NCI-H2227 (cell line): Measurements from ENCODE around the gene HSF2BP.
"Not testable (repeated sequence)": the region's sequence is repeated elsewhere in the genome, so short reads cannot be mapped to it uniquely, and the experiment has no call there.

ENCODE experiments used
- DNase-seq: peaks from one replicate; lab custom pipeline; 2025; ENCODE audit not compliant: unreplicated experiment; lab: John Stamatoyannopoulos, UW

HSF2BP gene

DNA sequence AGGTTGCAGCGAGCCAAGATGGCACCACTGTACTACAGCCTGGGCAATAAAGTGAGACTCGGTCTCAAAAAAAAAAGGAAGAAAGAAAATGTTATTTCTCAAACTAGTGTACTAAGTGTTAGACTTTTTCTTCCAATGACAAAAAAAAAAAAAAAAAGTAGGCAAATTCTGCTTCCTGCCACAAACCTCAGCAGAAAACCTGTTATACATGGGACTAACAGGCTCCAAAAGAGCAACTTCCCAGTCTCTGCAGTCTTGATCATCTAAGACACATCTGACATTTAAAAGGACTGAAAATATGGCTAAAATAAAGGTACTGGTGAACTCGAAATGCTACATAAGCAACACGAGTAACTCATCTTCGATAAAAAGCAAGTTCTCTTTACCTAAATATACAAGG, 59.6 kb downstream of the HSF2BP start:
- DNase-seq, result no peak

GRCh38 chr21:43598416-43599120, 60.7 kb downstream of the HSF2BP start:
- DNase-seq, result no peak

DNA sequence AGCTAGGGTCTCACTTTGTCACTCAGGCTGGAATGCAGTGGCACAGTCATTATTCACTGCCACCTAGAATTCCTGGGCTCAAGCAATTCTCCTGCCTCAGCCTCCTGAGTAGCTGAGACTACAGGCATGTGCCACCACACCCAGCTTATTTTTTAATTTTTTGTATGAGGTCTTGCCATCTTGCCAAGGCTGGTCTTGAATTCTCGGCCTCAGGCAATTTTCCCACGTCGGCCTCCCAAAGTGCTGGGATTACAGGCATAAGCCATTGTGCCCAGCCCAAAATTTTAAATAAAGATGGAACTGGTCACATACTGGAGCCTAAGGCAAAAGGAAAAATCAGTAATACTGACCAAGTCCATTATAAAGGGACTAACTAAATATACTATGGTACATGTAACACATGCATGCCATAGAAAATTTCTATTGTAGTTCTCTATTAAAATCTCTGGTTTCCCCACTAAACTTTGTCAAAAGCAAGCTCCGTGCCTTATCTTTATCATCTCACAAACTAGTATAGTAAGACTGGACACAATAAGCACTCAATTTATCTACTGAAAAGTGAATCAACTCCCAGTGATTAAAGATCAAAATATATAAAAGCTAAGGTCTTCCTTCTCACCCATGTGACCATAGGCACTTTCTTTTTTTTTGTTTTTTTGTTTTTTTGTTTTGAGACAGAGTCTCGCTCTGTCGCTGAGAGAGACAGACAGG, 61.6 kb downstream of the HSF2BP start:
- no peak for DNase-seq

- no peak for DNase-seq
Observed at GRCh38 chr21:43597052-43597451, 62.2 kb downstream of the HSF2BP start.

DNA sequence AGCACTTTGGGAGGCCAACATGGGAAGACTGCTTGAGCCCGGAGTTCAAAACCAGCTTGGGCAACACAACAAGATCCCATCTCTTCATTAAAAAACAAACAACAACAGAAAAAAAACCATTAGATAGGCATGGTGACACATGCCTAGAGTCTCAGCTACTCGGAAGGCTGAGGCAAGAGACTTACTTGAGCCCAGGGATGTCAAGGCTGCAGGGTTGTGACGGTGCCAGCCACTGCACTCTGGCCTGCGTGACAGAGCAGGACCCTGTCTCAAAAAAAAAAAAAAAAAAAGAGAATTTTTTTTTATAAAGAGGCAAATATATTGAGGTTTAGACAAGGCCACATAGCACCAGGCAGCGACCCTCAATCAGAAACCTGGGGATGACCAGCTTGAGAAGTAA, 62.7 kb downstream of the HSF2BP start:
- DNase-seq, result no peak

DNA sequence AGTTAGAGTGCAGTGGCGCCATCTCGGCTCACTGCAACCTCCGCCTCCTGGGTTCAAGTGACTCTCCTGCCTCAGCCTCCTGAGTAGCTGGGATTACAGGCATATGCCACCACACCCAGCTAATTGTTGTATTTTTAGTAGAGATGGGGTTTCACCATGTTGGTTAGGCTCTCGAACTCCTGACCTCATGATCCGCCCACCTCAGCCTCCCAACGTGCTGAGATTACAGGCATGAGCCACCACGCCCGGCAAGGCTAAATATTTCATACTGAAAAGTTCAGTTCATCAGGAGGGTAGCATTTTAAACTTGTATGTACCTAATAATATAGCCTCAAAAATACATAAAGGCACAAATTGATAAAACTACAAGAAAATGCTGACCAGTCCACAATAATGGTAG, 63.5 kb downstream of the HSF2BP start:
- DNase-seq, result not testable (repeated sequence)

DNA sequence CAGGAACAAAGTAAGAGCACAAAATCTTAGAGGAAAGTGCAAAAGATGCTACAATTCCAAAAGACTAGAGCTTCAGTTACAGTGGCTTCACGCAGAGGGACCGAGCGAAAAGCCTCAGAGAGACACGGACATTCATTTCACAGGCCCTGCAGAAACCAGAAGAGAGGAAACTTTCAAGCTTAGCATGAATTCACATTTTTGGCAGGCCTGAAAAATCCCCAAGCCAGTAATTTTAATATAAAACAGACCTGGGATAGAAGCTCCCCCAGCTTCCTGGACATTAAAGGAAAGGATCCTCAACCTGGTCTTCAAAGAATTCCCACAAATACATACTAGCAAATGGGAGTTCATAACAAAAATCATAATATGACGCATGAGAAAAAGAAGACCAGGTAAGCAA, 66.2 kb downstream of the HSF2BP start:
- DNase-seq, result no peak

- no peak for DNase-seq
Observed at GRCh38 chr21:43591571-43591970, 67.7 kb downstream of the HSF2BP start.

GRCh38 chr21:43590194-43590593, 69.1 kb downstream of the HSF2BP start:
- DNase-seq, result no peak

DNA sequence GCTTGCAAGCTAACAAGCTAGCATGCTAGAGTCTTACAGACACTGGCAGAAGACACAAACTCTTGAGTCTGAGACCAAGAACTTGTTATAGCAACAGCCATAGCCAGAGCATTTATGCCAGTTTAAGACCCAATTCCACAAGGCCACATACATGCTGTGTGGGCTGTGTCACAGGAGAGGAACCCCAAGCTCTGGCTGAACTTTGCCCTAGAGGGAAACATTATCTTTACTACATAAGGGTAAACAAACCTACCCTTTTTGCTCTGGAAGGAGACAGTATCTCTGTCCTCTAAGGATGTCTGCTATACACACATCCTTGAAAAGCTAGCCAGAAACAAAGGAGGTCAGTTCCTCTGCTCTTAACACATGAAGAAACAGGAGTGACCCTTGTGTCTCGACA, 70.3 kb downstream of the HSF2BP start:
- DNase-seq, result no peak

DNA sequence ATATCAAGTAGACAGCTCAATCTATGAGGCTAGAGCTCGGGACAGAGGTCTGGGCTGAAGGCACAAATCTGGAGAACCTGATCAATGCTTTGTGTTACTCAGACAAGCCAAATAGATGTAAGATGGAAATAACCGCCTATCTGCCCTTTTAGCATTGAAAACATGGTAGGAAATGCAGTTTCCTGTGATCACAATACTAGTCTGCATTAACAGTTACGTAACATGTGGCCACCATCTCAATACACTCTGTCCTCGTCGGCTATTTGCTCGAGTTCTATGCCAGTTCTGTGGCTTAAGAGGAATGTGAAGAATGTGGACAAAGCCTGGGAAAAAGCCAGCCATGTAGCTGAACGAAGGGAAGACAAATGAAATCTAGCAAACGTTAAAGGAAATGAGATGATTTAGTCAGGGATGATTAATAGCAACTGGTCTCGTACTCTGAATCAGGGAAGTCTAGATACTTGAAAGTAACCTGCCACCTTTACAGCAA, 73.3 kb downstream of the HSF2BP start:
- DNase-seq, result no peak

DNA sequence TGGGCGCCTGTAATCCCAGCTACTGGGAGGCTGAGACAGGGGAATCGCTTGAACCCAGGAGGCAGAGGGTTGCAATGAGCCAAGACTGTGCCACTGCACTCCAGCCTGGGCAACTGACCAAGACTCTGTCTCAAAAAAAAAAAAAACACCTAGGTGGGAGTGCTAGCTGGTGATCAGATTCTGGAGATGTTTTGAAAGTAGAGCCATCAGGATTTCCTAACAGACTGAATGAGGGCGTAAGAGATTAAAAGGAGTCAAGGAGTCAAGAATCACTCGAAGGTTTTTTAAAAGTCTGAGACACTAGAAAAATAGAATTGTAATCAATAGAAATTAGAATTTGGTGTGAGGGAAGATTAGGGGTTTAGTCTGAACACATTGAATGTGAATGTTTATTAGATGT, 73.8 kb downstream of the HSF2BP start:
- no peak for DNase-seq

- DNase-seq, result no peak
Observed at GRCh38 chr21:43581453-43581852, 77.8 kb downstream of the HSF2BP start.

GRCh38 chr21:43578677-43579303, 80.5 kb downstream of the HSF2BP start:
- no peak for DNase-seq

DNA sequence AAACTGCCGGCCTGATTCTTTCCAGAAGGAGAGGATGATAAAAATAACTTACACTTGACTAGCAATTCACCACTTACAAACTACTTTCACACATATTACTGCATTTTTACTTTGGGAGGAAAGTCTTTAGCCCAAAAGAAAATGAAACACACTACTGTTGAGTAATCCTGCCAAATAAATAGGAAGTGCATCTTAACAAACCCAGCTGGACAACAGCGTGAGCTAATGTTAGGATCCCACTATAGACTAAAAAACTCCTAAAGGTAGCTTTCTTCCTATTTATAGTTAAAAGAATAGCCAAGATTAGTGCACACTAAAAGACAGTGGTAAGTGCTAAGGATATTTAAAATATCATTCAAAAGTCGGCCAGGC, 83.8 kb downstream of the HSF2BP start:
- no peak for DNase-seq

DNA sequence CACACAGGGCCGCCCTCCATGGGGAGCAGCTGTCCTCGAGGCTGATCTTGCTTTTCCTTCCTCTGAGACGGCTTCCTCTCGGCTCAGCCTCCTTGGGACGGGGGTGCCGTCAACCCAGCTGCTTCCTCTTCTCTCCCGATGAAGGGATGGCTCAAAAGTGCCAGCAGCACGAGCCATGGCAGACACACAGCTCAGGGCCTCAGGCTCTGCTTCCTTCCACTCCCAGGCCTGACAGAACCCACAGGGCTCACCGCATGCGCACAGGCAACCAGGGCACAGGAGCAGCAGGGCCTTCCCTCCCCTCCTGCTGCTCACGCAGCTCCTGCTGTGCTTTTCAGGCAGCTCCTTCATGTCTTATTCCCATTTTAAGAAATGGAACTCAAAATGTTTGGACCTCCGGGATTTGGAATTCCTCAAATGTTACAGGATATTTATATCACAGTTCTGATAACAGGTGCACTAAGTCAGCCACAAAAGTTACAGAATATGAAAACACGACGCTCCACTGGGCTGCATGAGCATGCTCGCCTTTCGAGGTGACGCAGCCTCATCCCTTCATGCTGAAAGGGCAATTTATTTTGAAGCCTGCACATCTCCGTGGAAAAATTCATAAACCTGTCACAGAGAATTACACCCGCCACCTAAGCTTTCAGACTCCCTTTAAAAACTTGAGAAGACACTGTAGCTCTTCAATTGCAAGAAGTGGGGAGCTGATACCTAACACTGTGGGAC, 84.4 kb downstream of the HSF2BP start:
- no peak for DNase-seq

GRCh38 chr21:43573921-43574320, 85.4 kb downstream of the HSF2BP start:
- no peak for DNase-seq

- DNase-seq, result no peak
Observed at GRCh38 chr21:43572446-43572845, 86.8 kb downstream of the HSF2BP start.

- DNase-seq, result no peak
Observed at GRCh38 chr21:43571976-43572375, 87.3 kb downstream of the HSF2BP start.

GRCh38 chr21:43570195-43570594, 89.1 kb downstream of the HSF2BP start:
- not testable (repeated sequence) for DNase-seq

GRCh38 chr21:43562451-43562850, 96.8 kb downstream of the HSF2BP start:
- DNase-seq, result not testable (repeated sequence)
